RWPE2 (cell line): Measurements from ENCODE around the gene SETBP1.

Source experiments
- ATAC-seq: fragments of 200-7000 bp; cut with Tn5 transposase; 3 replicates; pipeline ENCODE4 v1.9.1; 2021; ENCODE audit warnings: low read depth
- DNase-seq: peaks from one replicate; pipeline ENCODE4 v3.0.0-alpha.2; 2020; ENCODE audit warnings: low spot score
- H3K27ac ChIP-seq: fragments of 450-650 bp; 2 replicates; pipeline ENCODE4 v1.5.1; 2017; ENCODE audit warnings: mild to moderate bottlenecking; ENCODE audit not compliant: poor library complexity, severe bottlenecking
- H3K27me3 ChIP-seq: fragments of 250-450 bp; sonication (Bioruptor Pico); 2 replicates; pipeline ENCODE4 v1.5.1; 2021; ENCODE audit warnings: mild to moderate bottlenecking, moderate library complexity; ENCODE audit not compliant: insufficient read depth, poor library complexity, severe bottlenecking
- H3K36me3 ChIP-seq: fragments of 250-450 bp; sonication (Bioruptor Pico); 2 replicates; pipeline ENCODE4 v1.5.1; 2020; ENCODE audit warnings: low read depth, mild to moderate bottlenecking, moderate library complexity
- H3K4me1 ChIP-seq: fragments of 250-450 bp; sonication (Bioruptor Pico); 2 replicates; pipeline ENCODE4 v1.5.1; 2021; ENCODE audit warnings: mild to moderate bottlenecking, moderate library complexity; ENCODE audit not compliant: insufficient read depth, poor library complexity, severe bottlenecking
- H3K4me3 ChIP-seq: fragments of 250-450 bp; sonication (Bioruptor Pico); 2 replicates; pipeline ENCODE4 v1.5.1; 2021; ENCODE audit warnings: mild to moderate bottlenecking, moderate library complexity; ENCODE audit not compliant: severe bottlenecking
- H3K9me3 ChIP-seq: fragments of 250-450 bp; sonication (Bioruptor Pico); 2 replicates; pipeline ENCODE4 v1.5.1; 2021; ENCODE audit warnings: mild to moderate bottlenecking, moderate library complexity; ENCODE audit not compliant: severe bottlenecking
- CTCF ChIP-seq: fragments of 450-650 bp; IDR thresholded peaks from one replicate; pipeline ENCODE4 v1.5.1; 2017; ENCODE audit warnings: mild to moderate bottlenecking, moderate library complexity; ENCODE audit not compliant: poor library complexity, severe bottlenecking

The SETBP1 gene

GRCh38 chr18:44765456-44765855 lies 84.8 kb downstream of the SETBP1 start:
- DNase-seq = no peak
- Histone ChIP-seq H3K27ac (no peak overlapping the region), H3K27me3 (no peaks in the 10 kb centered on the region), H3K4me1 (no peaks in the 10 kb centered on the region), H3K36me3 (0 out of 2 replicates have a peak, but pooled peaks cover 4% of the 10 kb centered on the region), H3K4me3 (no peak overlapping the region), H3K9me3 (no peaks in the 10 kb centered on the region)
- no peak for ATAC-seq
- TF ChIP-seq CTCF = no peak

GRCh38 chr18:44766450-44766849 lies 85.8 kb downstream of the SETBP1 start:
- H3K27me3 ChIP-seq = no peaks in the 10 kb centered on the region
- H3K27ac ChIP-seq = no peak overlapping the region
- no peaks in the 10 kb centered on the region for H3K36me3 ChIP-seq
- H3K4me3 ChIP-seq = no peak overlapping the region
- H3K4me1 ChIP-seq = no peaks in the 10 kb centered on the region
- ATAC-seq = no peak
- H3K9me3 ChIP-seq = no peaks in the 10 kb centered on the region
- no peak for DNase-seq
- TF ChIP-seq CTCF = no peak

- no peak overlapping the region for H3K4me3 ChIP-seq
- no peak for DNase-seq
- no peak for ATAC-seq
- H3K27ac ChIP-seq = no peak overlapping the region
- H3K9me3 ChIP-seq = no peaks in the 10 kb centered on the region
- no peaks in the 10 kb centered on the region for H3K27me3 ChIP-seq
- no peak for TF ChIP-seq CTCF
- H3K36me3 ChIP-seq = no peaks in the 10 kb centered on the region
- no peaks in the 10 kb centered on the region for H3K4me1 ChIP-seq
Measured at GRCh38 chr18:44767807-44768206, 87.1 kb downstream of the SETBP1 start.

- no peak overlapping the region for H3K27ac ChIP-seq
- no peaks in the 10 kb centered on the region for H3K4me1 ChIP-seq
- no peak for ATAC-seq
- H3K27me3 ChIP-seq = no peaks in the 10 kb centered on the region
- no peaks in the 10 kb centered on the region for H3K9me3 ChIP-seq
- TF ChIP-seq CTCF = no peak
- no peaks in the 10 kb centered on the region for H3K36me3 ChIP-seq
- no peak overlapping the region for H3K4me3 ChIP-seq
- no peak for DNase-seq
Measured at GRCh38 chr18:44770641-44771040, 90.0 kb downstream of the SETBP1 start.

GRCh38 chr18:44771572-44771955 lies 90.9 kb downstream of the SETBP1 start:
- no peak for TF ChIP-seq CTCF
- no peak for ATAC-seq
- H3K4me3 ChIP-seq = no peak overlapping the region

More at GRCh38 chr18:44771572-44771955, 90.9 kb downstream of the SETBP1 start:
- Histone ChIP-seq H3K9me3 (no peaks in the 10 kb centered on the region), H3K36me3 (no peaks in the 10 kb centered on the region), H3K4me1 (no peaks in the 10 kb centered on the region), H3K27ac (no peak overlapping the region), H3K27me3 (no peaks in the 10 kb centered on the region)
- DNase-seq = no peak
